H1 (cell line): ENCODE data around the gene CHRDL2.

Experiments used
- ATF2 ChIP-seq: IDR thresholded peaks from 2 replicates; pipeline ENCODE4 v1.6.1; 2012; ENCODE audit warnings: low read length, inconsistent platforms
- EP300 ChIP-seq, 2 experiments: IDR thresholded peaks; 1 replicate in 1 of 2; 2 replicates in 1 of 2; pipeline ENCODE4 v1.6.1; 2011 to 2012; ENCODE audit warnings: low read depth in 2 of 2, low read length in 2 of 2, mild to moderate bottlenecking in 2 of 2, borderline replicate concordance in 1 of 2, inconsistent platforms in 1 of 2, moderate library complexity in 1 of 2
- EZH2 ChIP-seq: fragments of 200-600 bp; sonication (generic); IDR thresholded peaks from 2 replicates; pipeline ENCODE4 v1.7.1; 2012; ENCODE audit warnings: low read depth, mild to moderate bottlenecking, moderate library complexity, low read length, inconsistent platforms; ENCODE audit not compliant: severe bottlenecking
- MAX ChIP-seq: IDR thresholded peaks from 2 replicates; pipeline ENCODE4 v1.6.1; 2012; ENCODE audit warnings: inconsistent platforms
- POLR2A ChIP-seq, 2 experiments: IDR thresholded peaks; 1 replicate in 1 of 2; 2 replicates in 1 of 2; pipeline ENCODE4 v1.6.1; 2011; ENCODE audit warnings: low read depth in 2 of 2, low read length in 2 of 2, mild to moderate bottlenecking in 2 of 2; ENCODE audit errors: control extremely low read depth in 1 of 2
- POLR2AphosphoS5 ChIP-seq: IDR thresholded peaks from 2 replicates; pipeline ENCODE4 v1.6.1; 2011; ENCODE audit warnings: low read depth, low read length
- RAD21 ChIP-seq, 2 experiments: IDR thresholded peaks in 1 of 2; conservative IDR thresholded peaks in 1 of 2; 2 replicates each; pipeline ENCODE4 v1.6.1; 2011; ENCODE audit warnings: low read depth in 2 of 2, low read length in 2 of 2, improper control_type of control experiment in 1 of 2, inconsistent platforms in 1 of 2, mild to moderate bottlenecking in 1 of 2, moderate library complexity in 1 of 2
- SP1 ChIP-seq: IDR thresholded peaks from 2 replicates; pipeline ENCODE4 v1.6.1; 2011; ENCODE audit warnings: low read depth, low read length
- TBP ChIP-seq: IDR thresholded peaks from 2 replicates; pipeline ENCODE4 v1.6.1; 2011; ENCODE audit warnings: low read depth, low read length, improper control_type of control experiment
- ZNF274 ChIP-seq: IDR thresholded peaks from 2 replicates; pipeline ENCODE4 v1.7.0; 2012; ENCODE audit warnings: low read length, borderline replicate concordance; ENCODE audit errors: extremely low read depth
- TF ChIP-seq, protein P1 (sequence below): IDR thresholded peaks from 2 replicates; pipeline ENCODE4 v1.6.1; 2011; ENCODE audit warnings: low read length, improper control_type of control experiment
- TF ChIP-seq, protein P2 (sequence below), 3 experiments: IDR thresholded peaks; 1 replicate in 2 of 3; 2 replicates in 1 of 3; pipeline versions ENCODE4 v1.5.1 to v1.6.1; 2011; ENCODE audit warnings: low read length in 3 of 3, mild to moderate bottlenecking in 3 of 3, inconsistent platforms in 2 of 3, low read depth in 1 of 3, moderate library complexity in 1 of 3; ENCODE audit not compliant: insufficient read depth in 1 of 3; ENCODE audit errors: control extremely low read depth in 1 of 3

DNA sequence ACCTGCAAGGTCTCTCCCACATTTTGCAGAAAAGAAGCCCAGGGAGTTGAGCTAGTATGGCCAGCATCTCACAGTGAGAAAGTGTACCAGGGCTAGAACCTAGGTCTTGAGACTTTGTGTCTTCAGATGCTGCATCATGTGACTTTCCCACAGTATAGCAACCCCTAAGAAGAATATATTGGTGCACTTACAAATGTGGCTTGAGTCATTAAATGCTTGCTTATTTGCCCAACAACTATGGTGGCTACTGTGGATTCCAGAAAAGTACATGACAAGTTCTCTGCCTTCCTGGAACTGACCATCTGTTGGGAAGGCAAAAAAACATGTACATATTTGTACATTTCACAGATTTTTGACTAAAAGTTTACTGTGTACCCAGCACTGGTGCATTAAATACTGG lies 83.8 kb downstream of the CHRDL2 start:
- TF ChIP-seq TBP (no peak), MAX (no peak), RAD21 (IDR thresholded peaks at IDR 0.05 in 1 of 2, conservative IDR thresholded peaks at IDR 0.05 in 1 of 2; ENCODE audit: low read depth in 2 of 2, low read length in 2 of 2) (no peak), SP1 (no peak), EZH2 (no peak), EP300 (IDR thresholded peaks at IDR 0.05; ENCODE audit: borderline replicate concordance in 1 of 2, low read depth in 2 of 2, low read length in 2 of 2) (no peak), ZNF274 (no peak), POLR2AphosphoS5 (no peak), ATF2 (no peak), POLR2A (IDR thresholded peaks at IDR 0.05; ENCODE audit: control extremely low read depth in 1 of 2, low read depth in 2 of 2, low read length in 2 of 2) (no peak)
- TF ChIP-seq, protein P1, sequence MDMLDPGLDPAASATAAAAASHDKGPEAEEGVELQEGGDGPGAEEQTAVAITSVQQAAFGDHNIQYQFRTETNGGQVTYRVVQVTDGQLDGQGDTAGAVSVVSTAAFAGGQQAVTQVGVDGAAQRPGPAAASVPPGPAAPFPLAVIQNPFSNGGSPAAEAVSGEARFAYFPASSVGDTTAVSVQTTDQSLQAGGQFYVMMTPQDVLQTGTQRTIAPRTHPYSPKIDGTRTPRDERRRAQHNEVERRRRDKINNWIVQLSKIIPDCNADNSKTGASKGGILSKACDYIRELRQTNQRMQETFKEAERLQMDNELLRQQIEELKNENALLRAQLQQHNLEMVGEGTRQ: no peak
- TF ChIP-seq, protein P2, sequence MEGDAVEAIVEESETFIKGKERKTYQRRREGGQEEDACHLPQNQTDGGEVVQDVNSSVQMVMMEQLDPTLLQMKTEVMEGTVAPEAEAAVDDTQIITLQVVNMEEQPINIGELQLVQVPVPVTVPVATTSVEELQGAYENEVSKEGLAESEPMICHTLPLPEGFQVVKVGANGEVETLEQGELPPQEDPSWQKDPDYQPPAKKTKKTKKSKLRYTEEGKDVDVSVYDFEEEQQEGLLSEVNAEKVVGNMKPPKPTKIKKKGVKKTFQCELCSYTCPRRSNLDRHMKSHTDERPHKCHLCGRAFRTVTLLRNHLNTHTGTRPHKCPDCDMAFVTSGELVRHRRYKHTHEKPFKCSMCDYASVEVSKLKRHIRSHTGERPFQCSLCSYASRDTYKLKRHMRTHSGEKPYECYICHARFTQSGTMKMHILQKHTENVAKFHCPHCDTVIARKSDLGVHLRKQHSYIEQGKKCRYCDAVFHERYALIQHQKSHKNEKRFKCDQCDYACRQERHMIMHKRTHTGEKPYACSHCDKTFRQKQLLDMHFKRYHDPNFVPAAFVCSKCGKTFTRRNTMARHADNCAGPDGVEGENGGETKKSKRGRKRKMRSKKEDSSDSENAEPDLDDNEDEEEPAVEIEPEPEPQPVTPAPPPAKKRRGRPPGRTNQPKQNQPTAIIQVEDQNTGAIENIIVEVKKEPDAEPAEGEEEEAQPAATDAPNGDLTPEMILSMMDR (IDR thresholded peaks at IDR 0.05; ENCODE audit: control extremely low read depth in 1 of 3, insufficient read depth in 1 of 3, low read depth in 1 of 3, low read length in 3 of 3): no peak
